ENCODE measurements around the gene TUBGCP2. TPM values are rescaled to one million over a fixed set of nuclear protein-coding genes. Genes with fewer than 3 reads are reported as not detected.

The TUBGCP2 gene
- polyA plus RNA-seq, 3 donors = 25.9 to 78.6 (median 39.3) TPM

DNA sequence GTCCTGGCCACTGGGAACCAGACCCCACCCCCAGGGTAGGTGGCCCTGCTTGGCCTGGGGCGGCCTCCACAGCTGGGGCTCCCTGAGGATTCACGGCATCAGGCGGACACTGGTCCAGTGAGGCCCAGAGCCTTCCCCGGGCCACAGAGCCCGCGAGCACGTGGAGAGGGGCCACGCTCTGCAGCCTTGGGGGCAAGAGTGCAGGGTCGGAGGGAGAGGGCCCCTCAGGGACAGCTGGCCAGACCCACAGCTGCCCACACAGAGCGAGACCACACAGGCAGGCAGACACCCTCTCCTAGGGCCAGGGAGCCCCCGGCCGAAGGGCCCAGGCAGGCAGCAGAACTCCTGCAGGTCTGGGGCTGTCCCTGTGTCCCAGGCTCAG is 60.3 kb downstream of the TUBGCP2 start:
- Histone ChIP-seq H3K36me3 (replicated peaks in 1 of 2; ENCODE audit: control insufficient read depth in 1 of 2, insufficient read depth in 2 of 2, low read length in 2 of 2) (no peaks in the 10 kb centered on the region), H3K79me2 (ENCODE audit: insufficient read depth, low read length) (no peaks in the 10 kb centered on the region), H3K4me3 (replicated peaks in 1 of 3; ENCODE audit: low read depth in 2 of 3, low read length in 3 of 3) (no peak overlapping the region), H3K4me2 (replicated peaks; ENCODE audit: extremely low read depth, low read length, poor library complexity, severe bottlenecking) (no peak overlapping the region), H3K9me3 (replicated peaks in 1 of 2; ENCODE audit: control insufficient read depth in 1 of 2, insufficient read depth in 1 of 2, low read length in 2 of 2) (no peaks in the 10 kb centered on the region), H3K27ac (ENCODE audit: low read depth in 1 of 2, low read length in 2 of 2) (no peak overlapping the region), H3K27me3 (ENCODE audit: control insufficient read depth in 2 of 2, insufficient read depth in 2 of 2, low read length in 2 of 2) (peaks cover 0 to 14% of the 10 kb centered on the region in 2 donors), H3K9ac (ENCODE audit: insufficient read depth, low read length, poor library complexity, severe bottlenecking) (no peak overlapping the region), H3K4me1 (ENCODE audit: control insufficient read depth in 1 of 2, insufficient read depth in 2 of 2, low read length in 2 of 2) (peaks cover 8 to 25% of the 10 kb centered on the region in 2 donors), H2AFZ (ENCODE audit: insufficient read depth, low read depth, low read length, poor library complexity, severe bottlenecking) (no peak overlapping the region), H4K20me1 (ENCODE audit: insufficient read depth, low read length) (no peaks in the 10 kb centered on the region)
- DNase-seq = no peak
- peaks cover 19 to 42% (median 20%) of the 10 kb centered on the region in 3 donors for H3K27me3 Mint-ChIP-seq (ENCODE audit: low read depth in 3 of 3)
- H3K4me1 Mint-ChIP-seq = peaks cover 23% of the 10 kb centered on the region
- 95% methylated on average over 10 of the region's 12 CpGs for WGBS (ENCODE audit: insufficient coverage)
- H3K9me3 Mint-ChIP-seq = no peaks in the 10 kb centered on the region
- H3K27ac Mint-ChIP-seq = no peak overlapping the region
- no peaks in the 10 kb centered on the region for H3K36me3 Mint-ChIP-seq
- no peak for TF ChIP-seq CTCF (IDR thresholded peaks at IDR 0.05)
- intact Hi-C loops (cut with micrococcal nuclease) = loop anchor here in 1 of 2 donors (10.0 kb wide), 1 partner anchor 234 kb away; no protein-coding TSS in a partner anchor
- H3K4me3 Mint-ChIP-seq = no peak overlapping the region

DNA sequence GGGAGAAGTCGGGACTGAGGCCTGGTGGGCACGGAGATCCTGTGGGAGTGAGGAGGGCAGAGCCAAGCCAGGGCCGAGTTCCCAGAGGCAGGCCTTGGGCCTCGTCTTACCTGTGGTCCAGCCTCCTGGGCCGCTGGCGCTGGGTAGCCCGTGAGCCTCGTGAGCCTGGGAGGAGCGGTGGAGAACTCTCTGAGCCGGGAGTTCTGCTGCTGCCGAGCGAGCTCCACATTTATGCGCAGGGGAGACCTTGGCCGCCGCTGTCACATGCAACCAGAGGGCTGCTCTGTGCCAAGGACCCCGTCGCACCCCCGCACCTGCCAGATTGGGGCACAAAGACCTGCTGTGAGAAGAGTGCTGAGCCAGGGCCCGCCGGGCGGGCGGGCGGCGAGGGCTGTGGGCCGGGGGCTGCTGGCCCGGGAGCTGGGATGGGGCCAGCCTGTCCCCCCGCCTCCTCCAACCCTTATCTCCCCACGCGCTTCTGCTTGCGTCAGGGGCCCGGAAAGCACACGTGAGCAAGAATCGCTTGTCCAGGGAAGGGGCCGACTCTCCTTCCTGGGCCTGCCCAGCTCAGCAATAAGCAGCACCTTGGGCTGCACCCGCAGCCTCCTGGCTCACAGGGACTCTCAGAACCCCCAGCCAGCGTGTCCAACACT is 60.9 kb downstream of the TUBGCP2 start:
- no peak overlapping the region for H3K9ac ChIP-seq (ENCODE audit: insufficient read depth, low read length, poor library complexity, severe bottlenecking)
- Mint-ChIP-seq H3K27ac (no peak overlapping the region), H3K9me3 (no peaks in the 10 kb centered on the region), H3K36me3 (no peaks in the 10 kb centered on the region), H3K27me3 (ENCODE audit: low read depth in 3 of 3) (peaks cover 22 to 45% (median 23%) of the 10 kb centered on the region in 3 donors), H3K4me1 (peaks cover 17% of the 10 kb centered on the region), H3K4me3 (peak overlapping the region in 1 of 2 donors; percentile 39)
- no peaks in the 10 kb centered on the region for H3K9me3 ChIP-seq (replicated peaks in 1 of 2; ENCODE audit: control insufficient read depth in 1 of 2, insufficient read depth in 1 of 2, low read length in 2 of 2)
- H3K27me3 ChIP-seq (ENCODE audit: control insufficient read depth in 2 of 2, insufficient read depth in 2 of 2, low read length in 2 of 2) = peaks cover 0 to 18% of the 10 kb centered on the region in 2 donors
- no peak for TF ChIP-seq CTCF (IDR thresholded peaks at IDR 0.05)
- no peaks in the 10 kb centered on the region for H4K20me1 ChIP-seq (ENCODE audit: insufficient read depth, low read length)
- no peak overlapping the region for H3K4me3 ChIP-seq (replicated peaks in 1 of 3; ENCODE audit: low read depth in 2 of 3, low read length in 3 of 3)
- DNase-seq = no peak
- peaks cover 3 to 20% of the 10 kb centered on the region in 2 donors for H3K4me1 ChIP-seq (ENCODE audit: control insufficient read depth in 1 of 2, insufficient read depth in 2 of 2, low read length in 2 of 2)
- intact Hi-C loops (cut with micrococcal nuclease) = loop anchor here in 1 of 2 donors (10.0 kb wide), 1 partner anchor 233 kb away; no protein-coding TSS in a partner anchor
- H3K36me3 ChIP-seq (replicated peaks in 1 of 2; ENCODE audit: control insufficient read depth in 1 of 2, insufficient read depth in 2 of 2, low read length in 2 of 2) = no peaks in the 10 kb centered on the region
- H3K79me2 ChIP-seq (ENCODE audit: insufficient read depth, low read length) = no peaks in the 10 kb centered on the region
- H3K27ac ChIP-seq (ENCODE audit: low read depth in 1 of 2, low read length in 2 of 2) = no peak overlapping the region
- WGBS (ENCODE audit: insufficient coverage) = 94% methylated on average over 32 of the region's 36 CpGs
- H3K4me2 ChIP-seq (replicated peaks; ENCODE audit: extremely low read depth, low read length, poor library complexity, severe bottlenecking) = no peak overlapping the region
- H2AFZ ChIP-seq (ENCODE audit: insufficient read depth, low read depth, low read length, poor library complexity, severe bottlenecking) = no peak overlapping the region

All from CD14-positive monocyte (primary cell).